Measurements from ENCODE around the gene LRRC41.
"Not testable (repeated sequence)": the region's sequence is repeated elsewhere in the genome, so short reads cannot be mapped to it uniquely, and the experiment has no call there.

Gene LRRC41

DNA sequence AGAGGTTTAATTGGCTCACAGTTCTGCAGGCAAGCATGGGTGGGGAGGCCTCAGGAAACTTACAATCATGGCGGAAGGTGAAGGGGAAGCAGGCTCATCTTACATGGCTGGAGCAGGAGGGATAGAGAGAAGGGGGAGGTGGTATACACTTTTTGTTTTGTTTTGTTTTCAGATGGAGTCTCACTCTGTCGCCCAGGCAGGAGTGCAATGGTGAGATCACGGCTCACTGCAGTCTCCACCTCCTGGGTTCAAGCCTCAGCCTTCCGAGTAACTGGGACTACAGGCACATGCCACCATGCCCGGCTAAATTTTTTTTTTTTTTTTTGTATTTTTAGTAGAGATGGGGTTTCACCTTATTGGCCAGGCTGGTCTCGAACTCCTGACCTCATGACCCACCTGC, 18.8 kb upstream of the LRRC41 start:
- DNase-seq: not testable (repeated sequence)

DNA sequence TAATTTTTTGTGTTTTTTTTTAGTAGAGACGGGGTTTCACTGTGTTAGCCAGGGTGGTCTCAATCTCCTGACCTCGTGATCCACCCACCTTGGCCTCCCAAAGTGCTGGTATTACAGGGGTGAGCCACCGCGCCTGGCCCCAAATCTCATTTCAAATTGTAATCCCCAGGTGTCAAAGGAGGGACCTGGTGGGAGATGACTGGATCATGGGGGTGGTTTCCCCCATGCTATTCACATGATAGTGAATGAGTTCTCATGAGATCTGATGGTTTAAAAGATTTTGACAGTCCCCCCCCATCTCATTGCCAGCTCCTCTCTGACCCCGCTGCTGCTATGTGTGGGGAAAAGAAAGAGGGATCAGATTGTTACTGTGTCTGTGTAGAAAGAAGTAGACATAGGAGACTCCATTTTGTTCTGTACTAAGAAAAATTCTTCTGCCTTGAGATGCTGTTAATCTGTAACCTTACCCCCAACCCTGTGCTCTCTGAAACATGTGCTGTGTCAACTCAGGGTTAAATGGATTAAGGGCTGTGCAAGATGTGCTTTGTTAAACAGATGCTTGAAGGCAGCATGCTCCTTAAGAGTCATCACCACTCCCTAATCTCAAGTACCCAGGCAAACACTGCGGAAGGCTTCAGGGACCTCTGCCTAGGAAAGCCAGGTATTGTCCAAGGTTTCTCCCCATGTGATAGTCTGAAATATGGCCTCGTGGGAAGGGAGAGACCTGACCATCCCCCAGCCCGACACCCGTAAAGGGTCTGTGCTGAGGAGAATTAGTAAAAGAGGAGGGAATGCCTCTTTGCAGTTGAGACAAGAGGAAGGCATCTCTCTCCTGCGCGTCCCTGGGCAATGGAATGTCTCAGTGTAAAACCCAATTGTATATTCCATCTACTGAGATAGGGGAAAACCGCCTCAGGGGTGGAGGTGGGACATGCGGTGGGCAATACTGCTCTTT, 16.8 kb upstream of the LRRC41 start:
- not testable (repeated sequence) for DNase-seq

DNA sequence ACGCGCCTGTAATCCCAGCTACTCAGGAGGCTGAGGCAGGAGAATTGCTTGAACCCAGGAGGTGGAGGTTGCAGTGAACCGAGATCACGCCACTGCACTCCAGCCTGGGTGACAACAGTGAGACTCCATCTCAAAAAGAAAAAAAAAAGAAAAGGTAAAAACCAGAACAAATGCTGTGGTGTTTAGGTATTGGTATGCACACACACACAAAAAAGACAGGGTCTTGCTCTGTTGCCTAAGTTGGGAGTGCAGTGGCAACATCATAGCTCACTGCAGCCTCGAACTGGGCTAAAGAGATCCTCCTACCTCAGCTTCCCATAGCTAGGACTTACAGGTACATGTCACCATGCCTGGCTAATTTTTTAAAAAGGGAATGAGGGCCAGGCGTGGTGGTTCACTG, 15.9 kb upstream of the LRRC41 start:
- DNase-seq: not testable (repeated sequence)

DNA sequence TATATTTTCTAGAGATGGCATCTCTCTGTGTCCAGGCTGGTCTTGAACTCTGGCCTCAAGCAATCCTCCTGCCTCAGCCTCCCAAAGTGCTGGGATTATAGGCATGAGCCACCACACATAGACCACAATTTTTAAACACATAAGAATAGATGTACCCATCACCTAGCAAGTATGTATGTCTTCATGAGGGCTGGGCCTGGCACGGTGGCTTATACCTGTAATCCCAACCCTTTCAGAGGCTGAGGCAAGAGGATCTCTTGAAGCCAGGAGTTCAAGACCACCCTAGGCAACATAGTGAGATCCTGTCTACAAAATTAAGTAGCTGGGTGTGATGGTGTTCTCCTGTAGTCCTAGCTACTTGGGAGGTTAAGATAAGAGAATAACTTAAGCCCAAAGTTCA, 13.9 kb upstream of the LRRC41 start:
- DNase-seq: no peak

DNA sequence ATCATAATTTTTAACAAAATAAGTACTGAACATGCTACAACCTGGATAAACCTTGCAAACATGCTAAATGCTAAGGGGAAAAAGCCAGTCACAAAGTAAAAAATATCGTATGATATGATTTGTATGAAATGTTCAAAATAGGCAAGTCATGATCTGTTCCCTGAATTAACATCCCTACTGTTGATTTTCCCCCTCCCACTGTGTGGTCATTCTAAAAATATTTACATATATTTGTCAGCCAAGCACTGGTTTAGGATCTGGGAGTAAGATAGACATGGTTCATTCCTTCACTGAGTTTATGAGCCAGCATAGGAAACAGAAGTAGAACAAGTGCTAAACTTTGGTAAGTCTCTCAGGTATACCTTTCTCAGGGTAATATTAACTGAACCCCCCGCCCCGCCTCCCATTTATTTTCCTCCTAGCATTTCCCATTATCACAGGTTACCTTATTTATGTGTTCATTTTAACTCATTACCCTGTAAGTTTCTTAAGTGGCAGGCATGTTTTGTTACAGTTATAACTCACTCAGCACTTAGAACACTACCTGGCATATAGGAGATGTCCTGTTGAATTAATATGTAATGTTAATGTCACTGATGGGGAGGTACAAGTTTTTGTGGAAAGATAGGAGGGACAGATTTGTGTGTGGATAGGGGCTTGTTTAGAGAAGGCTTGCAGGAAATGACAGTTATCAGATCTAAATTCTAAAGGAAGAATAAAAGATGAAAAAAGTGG, 12.4 kb upstream of the LRRC41 start:
- no peak for DNase-seq

DNA sequence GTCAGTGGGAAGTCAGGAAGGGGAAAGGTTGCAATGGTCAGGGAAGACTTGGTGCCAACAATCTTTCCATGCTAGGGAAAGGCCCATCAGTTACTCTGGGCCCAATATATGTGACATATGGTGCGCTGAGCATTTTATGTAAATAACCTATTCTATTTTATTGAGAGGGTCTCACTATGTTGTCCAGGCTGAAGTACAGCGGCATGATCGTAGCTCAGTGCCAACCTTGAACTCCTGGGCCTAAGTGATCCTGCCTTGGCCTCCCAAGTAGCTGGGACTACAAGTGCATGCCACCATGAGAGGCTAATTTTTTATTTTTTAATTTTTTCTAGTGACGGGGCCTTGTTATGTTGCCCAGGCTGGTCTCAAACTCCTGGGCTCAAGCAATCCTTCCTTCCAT, 6.9 kb upstream of the LRRC41 start:
- no peak for DNase-seq

DNA sequence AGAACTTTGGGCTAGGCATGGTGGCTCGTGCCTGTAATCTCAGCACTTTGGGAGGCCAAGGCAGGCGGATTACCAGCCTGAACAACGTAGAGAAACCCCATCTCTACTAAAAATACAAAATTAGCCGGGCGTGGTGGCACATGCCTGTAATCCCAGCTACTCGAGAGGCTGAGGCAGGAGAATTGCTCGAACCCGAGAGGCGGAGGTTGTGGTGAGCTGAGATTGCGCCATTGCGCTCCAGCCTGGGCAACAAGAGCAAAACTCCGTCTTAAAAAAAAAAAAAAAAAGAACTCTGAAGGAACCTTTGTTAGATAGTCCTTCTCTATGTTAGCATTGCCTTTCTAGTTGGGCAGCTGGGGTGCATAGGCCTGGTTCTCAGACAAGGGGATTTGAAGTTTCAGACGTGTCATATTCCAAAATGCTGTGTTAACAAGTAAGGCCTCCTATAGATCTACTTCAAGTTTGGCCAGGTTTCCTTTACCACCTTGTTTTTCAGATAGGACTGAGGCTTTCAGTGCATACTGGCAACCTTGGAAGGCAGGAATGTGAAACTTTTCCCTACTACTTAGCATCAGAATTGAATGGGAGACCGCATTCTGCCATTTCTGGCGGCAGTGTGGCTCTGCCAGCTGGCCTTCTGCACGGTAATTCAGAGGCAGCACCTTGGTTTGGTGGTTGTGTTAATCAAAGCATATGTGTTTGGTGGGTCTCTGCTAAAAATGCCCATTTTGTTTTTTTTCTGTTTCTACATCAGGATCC, 6.2 kb upstream of the LRRC41 start:
- no peak for DNase-seq

DNA sequence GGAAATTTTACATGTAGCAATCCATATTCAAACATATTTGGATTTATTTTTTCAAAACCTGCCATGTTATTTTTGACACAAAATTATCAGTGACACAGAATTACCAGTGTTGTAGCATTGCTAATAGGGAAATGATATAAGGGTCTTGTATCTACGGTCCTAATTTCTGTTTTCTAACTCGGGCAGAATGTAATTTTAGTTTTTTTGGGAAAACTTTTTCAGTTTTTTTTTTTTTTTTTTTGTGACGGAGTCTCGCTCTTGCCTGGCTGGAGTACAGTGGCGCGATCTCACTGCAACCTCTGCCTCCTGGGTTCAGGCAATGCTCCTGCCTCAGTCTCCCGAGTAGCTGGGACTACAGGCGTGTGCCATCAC, 2.7 kb upstream of the LRRC41 start:
- DNase-seq: no peak

DNA sequence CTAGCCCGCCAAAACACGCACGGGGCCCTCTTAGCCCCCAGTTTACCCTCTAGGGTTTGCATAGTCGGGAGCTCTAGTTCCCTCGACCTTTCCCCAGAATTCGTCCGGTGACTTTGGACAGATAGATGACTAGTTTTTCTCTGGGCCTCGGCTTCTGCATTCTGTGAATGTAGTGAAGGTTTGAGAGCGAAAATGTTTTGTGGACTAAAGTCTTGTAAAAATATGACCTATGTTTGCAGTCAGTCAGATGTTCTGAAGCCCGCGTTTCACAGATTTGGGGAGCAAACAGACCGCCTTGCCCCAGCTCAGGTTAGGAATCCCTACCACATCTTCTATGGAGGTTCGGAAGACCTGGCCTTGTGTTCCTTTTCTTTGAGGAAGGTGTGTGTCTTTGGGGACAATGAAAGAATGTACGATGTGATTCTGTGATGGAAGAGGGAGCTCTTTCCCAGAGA, 483 bp upstream of the LRRC41 start:
- no peak for DNase-seq

DNA sequence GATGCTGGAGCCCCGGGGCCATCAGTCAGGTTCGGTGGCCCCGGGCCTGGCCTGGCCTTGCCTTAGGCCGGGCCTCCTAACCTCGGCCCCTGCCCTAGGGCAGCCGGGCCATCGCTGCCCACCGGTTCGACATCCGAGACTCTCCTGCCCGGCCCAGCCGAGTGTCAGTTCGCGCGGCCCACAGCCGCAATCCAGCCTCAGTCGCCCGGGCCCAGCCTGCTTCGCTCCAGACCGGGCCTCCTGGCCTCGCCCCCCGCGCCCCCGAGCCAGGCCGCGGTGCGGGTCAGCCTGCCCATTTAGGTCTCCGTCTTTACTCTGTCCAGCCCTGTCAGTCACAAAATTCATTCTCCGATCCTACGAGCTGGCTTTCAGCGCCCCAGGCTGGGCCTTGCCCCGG, 777 bp downstream of the LRRC41 start:
- DNase-seq: no peak

DNA sequence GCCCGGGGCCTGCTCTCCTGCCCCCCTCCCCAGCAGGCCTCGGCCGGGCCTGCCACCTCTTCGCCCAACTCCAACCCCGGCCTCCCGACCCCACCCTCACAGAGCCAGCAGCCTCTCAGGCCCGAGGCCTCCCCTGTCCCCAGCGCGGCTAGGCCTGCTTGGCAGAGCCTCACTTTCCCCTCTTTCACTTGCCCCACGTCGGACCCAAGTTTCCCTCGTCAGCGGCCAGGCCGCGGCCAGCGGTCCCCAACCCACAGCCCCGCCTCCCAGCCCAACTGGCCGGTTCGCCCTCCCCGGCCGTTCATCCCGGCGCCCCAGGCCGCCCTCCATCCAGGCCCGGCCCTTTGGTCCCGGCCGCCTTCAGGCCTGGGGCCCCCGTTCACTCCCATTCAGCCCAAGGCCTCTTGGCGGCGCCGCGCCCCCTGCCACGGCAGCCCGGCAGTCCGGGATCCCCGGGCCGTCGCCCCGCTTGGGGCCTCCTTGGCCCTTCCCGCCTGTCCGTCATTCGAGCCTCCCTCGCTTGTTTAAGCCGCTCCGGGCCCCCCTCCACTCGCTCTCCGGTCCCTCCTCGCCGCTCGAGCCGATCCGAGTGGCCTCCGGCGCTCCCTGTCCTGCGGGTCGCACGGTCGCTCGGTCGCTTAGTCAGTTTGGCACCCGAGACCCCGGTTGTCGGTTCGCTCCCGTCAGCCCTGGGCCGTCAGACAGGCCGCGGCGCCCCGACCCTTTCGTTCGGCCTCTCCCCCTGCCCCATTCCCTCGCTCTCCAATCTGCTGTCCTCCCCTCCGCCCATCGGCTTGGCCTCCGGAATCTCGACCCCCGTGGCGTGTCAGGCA, 1.4 kb downstream of the LRRC41 start:
- DNase-seq: no peak

DNA sequence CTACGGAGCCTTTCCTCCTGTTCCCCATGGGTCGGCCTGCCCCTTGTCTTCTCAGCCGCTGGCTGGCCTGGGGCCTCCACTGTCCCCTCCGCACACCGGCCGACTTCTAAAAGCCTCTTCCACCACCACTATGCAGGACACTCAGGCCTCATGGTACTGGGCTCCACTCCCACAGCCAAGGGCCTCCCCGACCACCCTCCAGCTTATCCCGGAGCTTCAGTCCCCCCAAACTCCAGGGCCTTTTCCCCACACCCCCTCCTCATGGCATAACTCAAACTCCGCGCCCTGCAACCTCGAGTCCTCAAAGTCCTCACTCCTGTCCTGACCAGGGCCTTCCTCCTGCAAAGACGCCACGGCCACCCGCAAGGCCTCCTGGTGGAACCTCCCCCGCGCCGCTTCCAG, 2.0 kb downstream of the LRRC41 start:
- no peak for DNase-seq

DNA sequence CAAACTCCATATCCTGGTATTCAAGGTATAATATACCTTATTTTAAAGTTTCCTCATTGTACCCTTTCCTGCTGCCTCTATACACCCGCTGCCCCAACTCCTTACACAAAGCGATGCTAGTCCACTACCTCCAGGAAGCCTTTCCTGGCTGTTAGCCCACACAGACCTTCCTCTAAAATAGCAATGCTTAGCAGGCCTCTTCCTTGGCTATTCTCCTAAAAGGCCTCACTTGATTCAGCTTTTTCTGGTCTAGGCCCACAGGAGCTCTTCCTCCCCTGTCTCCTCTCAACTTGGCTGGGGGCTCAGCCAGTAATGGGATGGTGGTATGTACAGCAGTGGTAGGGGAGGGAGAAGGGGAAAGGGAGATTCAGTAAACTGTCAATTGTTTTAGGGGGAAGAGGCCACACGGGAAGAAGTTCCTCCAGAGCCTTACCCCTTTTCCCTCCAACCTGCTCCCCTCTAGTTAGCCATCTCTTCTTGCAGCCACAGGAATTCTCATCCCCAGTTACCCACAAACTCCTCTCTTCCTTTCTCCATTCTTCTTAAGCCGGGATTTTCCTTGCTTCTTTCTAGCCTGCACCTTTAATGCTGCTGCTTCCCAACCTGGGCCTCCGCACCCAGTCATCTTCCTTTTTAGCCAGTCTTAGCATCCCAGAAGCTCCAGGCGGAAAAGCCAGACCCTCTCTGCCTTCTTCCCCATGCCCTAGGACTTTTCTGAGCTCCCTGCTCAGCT, 2.6 kb downstream of the LRRC41 start:
- DNase-seq: no peak

DNA sequence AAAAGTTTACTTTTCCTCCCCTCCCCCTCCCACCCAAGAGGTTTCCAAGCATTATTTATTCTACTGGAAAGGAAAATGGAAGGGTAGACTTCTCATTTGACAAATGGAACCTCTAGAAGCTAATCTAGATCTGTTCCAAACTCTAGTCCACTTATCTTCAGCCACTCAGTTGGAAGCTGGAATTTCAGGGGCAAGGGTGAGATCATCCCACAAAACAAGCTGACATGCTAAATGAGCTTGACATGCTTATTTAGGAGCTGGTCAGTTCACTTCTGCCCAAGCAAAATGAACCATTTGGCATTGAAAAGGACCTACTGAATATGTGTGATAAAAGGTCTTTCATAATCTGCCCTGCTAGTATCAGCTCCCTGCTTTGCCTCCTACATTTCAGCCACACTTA, 5.0 kb downstream of the LRRC41 start:
- DNase-seq: no peak

DNA sequence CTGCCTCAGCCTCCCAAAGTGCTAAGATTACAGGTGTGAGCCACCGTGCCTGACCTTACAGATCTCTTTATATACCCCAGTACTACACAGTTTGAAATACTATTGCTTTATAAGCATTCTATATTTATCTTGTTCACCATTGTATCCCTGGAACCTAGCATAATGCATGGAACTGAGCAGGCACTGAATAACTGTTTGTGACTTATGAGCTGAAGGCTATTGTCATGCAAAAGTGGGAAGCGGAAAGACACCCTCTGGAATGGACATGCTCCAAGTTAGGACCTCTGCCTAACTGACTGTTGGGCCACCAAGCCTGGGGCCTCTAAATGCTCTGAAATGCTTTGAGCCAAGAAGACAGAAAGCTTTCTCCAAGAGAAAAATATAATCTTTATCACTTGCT, 8.1 kb downstream of the LRRC41 start:
- DNase-seq: no peak

DNA sequence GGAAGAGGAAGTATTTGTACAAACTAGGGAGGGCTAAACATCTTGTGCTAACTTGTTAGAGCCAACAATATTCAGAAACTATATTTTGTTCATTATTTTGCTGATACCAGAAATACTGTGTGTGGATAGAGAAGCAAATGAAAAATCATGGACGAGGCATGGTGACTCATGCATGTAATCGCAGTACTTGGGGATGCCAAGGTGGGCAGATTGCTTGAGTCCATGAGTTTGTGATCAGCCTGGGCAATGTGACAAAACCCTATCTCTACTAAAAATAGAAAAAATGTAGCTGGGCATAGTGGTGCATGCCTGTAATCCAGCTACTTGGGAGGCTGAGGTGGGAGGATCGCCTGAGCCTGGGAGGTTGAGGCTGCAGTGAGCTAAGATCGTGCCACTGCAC, 13.4 kb downstream of the LRRC41 start:
- no peak for DNase-seq

DNA sequence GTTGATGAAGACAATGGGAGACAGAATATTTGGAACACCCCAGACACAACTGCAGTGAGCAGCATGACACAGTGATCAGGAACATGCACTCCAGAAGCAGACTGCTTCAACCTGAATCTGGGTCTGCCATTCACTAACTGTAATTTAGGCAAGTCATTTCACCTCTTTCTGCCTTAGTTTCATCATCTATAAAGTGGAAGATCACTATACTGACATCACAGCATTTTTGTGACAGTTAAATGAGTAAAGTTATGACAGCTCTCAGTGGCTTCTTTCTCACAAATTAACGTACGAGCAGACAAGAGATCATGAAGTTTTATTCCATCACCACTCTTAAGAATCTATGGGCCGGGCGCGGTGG, 14.3 kb downstream of the LRRC41 start:
- DNase-seq: no peak

DNA sequence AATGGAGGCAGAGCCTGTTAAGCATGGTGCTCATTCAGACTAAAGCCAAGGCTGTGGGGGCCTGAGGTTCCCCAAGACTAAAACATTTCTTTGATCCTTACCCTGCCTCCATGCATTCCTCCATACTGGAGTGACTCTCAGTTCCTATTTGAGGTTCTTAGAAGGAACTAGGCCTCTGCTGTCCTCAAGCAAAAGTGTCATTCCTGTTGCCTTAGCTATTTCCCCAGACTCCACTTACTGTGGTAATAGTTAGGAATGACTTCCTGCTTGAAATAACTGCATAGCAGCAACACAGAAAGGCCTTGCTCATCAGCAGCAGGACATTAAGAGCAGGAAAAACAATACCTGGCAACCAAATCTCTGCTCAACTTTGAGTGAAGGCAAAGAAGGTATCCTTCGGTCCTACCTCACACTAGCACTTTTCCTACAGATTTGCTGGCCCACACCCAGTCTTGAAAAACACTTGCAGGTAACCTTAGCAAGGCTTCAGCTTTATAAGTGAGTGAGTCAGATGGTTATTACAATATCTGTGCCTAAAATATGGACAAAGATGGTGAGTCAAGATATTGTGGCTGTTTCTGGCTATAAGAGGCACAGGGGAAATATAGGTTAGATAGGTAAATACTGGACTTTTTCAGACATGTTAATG, 14.8 kb downstream of the LRRC41 start:
- no peak for DNase-seq

DNA sequence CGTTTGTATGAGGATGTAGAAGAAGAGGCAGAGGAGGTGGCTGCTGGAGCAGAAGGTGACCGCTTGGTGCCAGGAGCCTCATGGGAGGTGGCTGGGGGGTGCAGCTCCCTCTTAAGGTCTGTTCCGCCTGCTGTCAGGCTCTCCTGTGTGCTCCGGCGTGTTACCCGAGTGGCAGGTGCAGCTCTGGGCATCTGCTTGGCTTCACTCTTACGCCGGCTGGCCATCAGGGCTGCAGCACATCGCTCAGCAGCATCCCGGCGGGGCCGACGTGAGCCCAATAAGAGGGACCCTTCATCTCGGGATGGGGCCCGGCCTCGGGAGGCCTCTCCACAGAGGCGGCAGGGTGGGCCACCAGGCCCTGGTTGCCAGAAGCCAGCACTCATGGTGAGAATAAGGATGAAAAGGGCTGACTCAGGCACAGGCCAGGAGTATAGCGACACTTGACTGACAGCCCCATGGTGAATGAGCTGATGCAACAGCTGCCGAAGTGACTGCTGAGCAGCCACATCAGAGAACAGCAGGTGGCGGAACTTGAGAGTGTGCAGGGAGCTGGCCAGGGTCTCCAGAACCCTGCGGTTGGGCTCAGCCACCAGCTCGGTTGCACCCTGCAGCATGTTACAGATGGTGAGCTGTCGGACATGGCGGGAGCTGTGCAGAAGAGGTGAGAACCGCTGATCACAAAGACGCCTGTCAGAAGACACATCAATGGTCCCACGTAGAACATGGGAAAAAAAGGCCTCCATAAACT, 17.5 kb downstream of the LRRC41 start:
- DNase-seq: no peak

All from NCI-H2081 treated with DMSO at 0.1 percent for 48 hours (cell line).